PFSK-1 (cell line): ENCODE measurements around the gene CBY1. TPM values are rescaled to one million over a fixed set of nuclear protein-coding genes. Genes with fewer than 3 reads are reported as not detected.

Experiments
- FOXP2 ChIP-seq: optimal IDR thresholded peaks from 2 replicates; pipeline ENCODE3; 2011; ENCODE audit warnings: borderline replicate concordance, control low read depth, inconsistent platforms; ENCODE audit not compliant: insufficient read depth; ENCODE audit errors: extremely low read length, extremely low read depth
- POLR2AphosphoS5 ChIP-seq: IDR thresholded peaks from 2 replicates; pipeline ENCODE4 v1.6.1; 2012; ENCODE audit warnings: low read depth, mild to moderate bottlenecking, control low read depth, low read length, moderate library complexity
- REST ChIP-seq, 2 experiments: IDR thresholded peaks; 2 replicates each; pipeline versions ENCODE4 v1.6.1 to v1.8.0; 2011 to 2012; ENCODE audit warnings: low read depth in 2 of 2, low read length in 2 of 2, control low read depth in 1 of 2, inconsistent platforms in 1 of 2, mild to moderate bottlenecking in 1 of 2, moderate library complexity in 1 of 2; ENCODE audit not compliant: insufficient read depth in 1 of 2
- SIN3A ChIP-seq: IDR thresholded peaks from 2 replicates; pipeline ENCODE4 v1.6.1; 2012; ENCODE audit warnings: mild to moderate bottlenecking, low read length, moderate library complexity, borderline replicate concordance; ENCODE audit not compliant: insufficient read depth
- TAF1 ChIP-seq: IDR thresholded peaks from 2 replicates; pipeline ENCODE4 v1.6.1; 2012; ENCODE audit warnings: low read length, control low read depth, borderline replicate concordance; ENCODE audit not compliant: insufficient read depth
- polyA plus RNA-seq: library from polyadenylated mRNA; unstranded; fragments of >200 nt; gene quantifications from one replicate; pipeline ENCODE4 v1.2.1, GENCODE V29; 2012; ENCODE audit warnings: low read depth, missing spikeins; ENCODE audit not compliant: insufficient read length

Gene CBY1
- polyA plus RNA-seq: 16.6 TPM

GRCh38 chr22:38656256-38657044 is at the start of gene CBY1, which contains the start of gene FAM227A:
CBY1 (plus strand) TSS chr22:38656638; CDS start chr22:38668055, 11,417 bp downstream.
FAM227A (minus strand) TSS chr22:38656392; CDS start chr22:38650168, 6,224 bp downstream.
- TF ChIP-seq FOXP2 (peak; percentile 15), TAF1 (peak; percentile 31; the same call in 1 of the 2 replicates), REST (IDR thresholded peaks at IDR 0.05; ENCODE audit: insufficient read depth in 1 of 2, low read depth in 2 of 2, low read length in 2 of 2) (no peak), SIN3A (no peak), POLR2AphosphoS5 (peak; percentile 44; the same call in 1 of the 2 replicates)

GRCh38 chr22:38607680-38608079 is 48.8 kb upstream of the CBY1 start:
- no peak for TF ChIP-seq TAF1

- no peak for TF ChIP-seq POLR2AphosphoS5
These were observed 47.3 kb upstream of the CBY1 start for GRCh38 chr22:38608992-38609750.

GRCh38 chr22:38610234-38610633 is 46.2 kb upstream of the CBY1 start:
- TF ChIP-seq FOXP2: no peak
- no peak for TF ChIP-seq POLR2AphosphoS5
- TF ChIP-seq TAF1: no peak
- no peak for TF ChIP-seq SIN3A
- no peak for TF ChIP-seq REST (IDR thresholded peaks at IDR 0.05; ENCODE audit: insufficient read depth in 1 of 2, low read depth in 2 of 2, low read length in 2 of 2)

GRCh38 chr22:38611559-38611958 is 44.9 kb upstream of the CBY1 start:
- TF ChIP-seq TAF1 (no peak), POLR2AphosphoS5 (no peak), FOXP2 (no peak), SIN3A (no peak), REST (IDR thresholded peaks at IDR 0.05; ENCODE audit: insufficient read depth in 1 of 2, low read depth in 2 of 2, low read length in 2 of 2) (no peak)
